GM19351 (cell line): ENCODE results near the gene CTSF.
"Not testable (repeated sequence)": the region's sequence is repeated elsewhere in the genome, so short reads cannot be mapped to it uniquely, and the experiment has no call there.

Experiments
- ATAC-seq: cut with Tn5 transposase; IDR thresholded peaks from one replicate; pipeline ENCODE4 v1.9.1; 2021; ENCODE audit warnings: mild to moderate bottlenecking, moderate library complexity; ENCODE audit not compliant: unreplicated experiment

CTSF gene

DNA sequence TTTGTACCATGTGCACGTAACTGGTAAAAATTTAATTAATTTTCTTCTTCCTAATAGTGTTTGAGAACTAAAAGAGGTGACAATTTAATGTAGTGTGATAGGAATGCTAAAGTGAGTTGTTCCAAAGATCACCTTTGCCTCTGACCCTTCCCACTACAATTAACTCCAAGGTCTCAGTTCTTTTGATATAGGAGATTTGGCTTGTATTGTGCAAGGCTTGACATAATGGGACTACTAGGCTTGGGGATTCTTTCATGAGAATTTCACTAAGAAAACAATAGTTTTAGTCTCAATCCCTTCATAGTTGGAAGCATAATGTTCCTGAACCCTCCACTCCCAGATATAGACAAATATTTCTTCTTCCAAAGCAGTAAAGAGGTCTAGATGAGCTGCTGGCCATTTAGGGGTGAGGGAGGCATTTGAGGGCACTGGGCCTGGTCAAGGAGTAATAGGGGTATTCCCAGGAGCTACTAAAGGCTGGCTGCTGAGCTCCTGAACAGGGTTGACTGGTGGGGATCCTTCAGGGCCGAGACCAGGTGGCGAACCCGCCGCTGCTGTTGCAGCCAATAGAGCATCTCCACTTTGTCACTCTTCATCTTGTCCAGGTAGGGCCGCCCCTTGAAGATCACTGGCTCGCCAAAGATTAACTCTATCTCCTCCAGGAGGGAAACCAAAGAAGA, 21.7 kb upstream of the CTSF start:
- no peak for ATAC-seq

DNA sequence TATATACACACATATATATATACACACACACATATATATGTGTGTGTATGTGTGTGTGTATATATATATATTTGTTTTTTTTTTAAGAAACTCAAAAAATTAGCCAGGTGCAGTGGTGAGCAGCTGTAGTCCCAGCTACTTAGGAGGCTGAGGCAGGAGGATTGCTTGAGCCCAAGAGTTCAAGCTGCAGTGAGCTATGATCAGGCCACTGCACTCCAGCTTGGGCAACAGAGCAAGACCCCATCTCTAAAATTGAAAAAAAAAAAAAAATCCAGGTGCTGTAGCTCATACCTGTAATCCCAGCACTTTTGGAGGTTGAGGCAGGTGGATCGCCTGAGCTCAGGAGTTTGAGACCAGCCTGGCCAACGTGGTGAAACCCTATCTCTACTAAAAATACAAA, 20.9 kb upstream of the CTSF start:
- not testable (repeated sequence) for ATAC-seq

DNA sequence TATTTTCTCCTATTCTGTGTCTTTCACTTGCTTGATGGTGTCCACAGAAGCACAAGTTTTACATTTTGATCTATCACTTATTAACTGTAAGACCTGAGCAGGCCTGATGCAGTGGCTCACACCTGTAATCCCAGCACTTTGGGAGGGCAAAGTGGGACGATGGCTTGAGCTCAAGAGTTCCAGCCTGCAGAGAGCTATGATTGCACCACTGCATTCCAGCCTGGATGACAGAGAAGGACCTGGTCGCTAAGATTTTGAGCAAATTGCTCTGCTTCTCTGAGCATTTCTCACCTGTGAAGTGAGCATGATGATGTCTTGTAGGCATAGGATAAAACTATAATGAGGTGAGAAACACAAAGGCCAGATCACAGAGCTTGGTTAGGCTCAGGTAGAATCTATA, 17.7 kb upstream of the CTSF start:
- no peak for ATAC-seq

DNA sequence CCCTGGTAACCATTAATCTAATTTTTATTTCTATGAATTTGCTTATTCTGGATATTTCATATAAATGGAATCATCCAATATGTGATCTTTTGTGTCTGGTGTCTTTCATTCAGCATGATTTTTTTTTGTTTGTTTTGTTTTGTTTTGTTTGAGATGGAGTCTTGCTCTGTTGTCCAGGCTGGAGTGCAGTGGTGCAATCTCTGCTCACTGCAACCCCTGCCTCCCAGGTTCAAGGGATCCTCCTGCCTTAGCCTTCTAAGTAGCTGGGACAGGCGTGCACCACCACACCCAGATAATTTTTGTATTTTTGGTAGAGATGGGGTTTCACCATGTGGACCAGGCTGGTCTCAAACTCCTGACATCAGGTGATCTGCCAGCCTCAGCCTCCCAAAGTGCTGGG, 17.0 kb upstream of the CTSF start:
- not testable (repeated sequence) for ATAC-seq

DNA sequence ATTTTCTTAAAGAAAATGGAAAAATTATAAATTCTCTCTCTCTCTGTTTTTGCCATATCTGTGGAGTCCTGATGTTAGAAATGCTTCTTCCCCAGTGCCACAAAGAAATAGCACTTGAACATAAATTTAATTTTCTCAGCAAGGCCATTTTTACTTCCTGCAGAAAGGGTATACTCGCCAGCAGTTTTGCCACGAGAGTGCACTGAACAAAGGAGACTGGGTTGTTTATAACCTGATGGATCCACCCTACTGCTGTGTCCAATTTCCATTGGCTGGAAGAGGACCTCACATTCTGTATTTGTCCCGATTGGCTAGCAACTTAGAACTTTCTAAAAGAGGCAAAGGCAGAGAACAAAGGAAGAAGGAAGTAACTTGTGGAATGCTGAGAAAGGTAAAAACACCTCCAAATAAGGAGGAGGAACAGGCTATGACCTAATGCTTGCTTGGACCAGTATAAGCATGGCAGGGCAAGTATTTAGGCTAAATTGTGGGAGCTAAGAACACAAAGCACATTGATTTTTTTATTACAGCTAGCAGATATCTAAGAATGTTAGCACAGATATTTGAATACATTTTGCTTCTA, 14.2 kb upstream of the CTSF start:
- ATAC-seq: not testable (repeated sequence)

DNA sequence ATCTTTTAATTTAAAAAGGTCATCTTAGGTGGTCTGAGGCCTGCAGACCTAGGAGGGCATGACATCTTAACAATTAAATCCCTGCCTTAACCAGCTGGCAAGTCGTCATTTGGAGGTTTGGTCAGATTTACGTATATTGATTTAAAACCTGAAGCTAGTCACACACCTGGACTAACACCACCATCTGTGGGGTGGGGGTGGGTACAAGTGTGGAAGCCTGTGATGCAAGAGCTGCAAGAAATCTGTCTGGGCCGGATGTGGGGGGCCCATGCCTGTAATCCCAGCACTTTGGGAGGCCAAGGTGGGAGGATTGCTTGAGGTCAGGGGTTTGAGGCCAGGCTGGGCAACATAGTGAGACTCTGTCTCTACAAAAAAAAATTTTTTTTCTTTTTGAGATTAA, 12.9 kb upstream of the CTSF start:
- no peak for ATAC-seq

DNA sequence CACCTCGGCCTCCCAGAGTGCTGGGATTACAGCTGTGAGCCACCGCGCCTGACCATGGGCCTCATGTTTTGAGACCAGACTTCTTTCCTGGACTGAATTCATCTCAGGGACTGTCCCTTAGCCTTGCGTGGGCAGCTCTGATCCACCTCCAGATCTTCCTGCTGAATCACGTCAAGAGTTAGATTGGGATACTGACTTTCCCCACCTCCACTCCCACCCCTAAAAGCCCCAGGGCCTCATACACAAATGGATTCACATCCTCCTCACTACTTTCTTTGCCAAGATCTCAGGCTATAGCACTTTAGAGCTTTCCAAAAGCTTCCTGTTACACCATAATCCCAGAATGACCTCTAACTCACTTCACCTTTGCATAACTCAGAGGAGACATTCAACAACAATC, 12.4 kb upstream of the CTSF start:
- ATAC-seq: no peak

DNA sequence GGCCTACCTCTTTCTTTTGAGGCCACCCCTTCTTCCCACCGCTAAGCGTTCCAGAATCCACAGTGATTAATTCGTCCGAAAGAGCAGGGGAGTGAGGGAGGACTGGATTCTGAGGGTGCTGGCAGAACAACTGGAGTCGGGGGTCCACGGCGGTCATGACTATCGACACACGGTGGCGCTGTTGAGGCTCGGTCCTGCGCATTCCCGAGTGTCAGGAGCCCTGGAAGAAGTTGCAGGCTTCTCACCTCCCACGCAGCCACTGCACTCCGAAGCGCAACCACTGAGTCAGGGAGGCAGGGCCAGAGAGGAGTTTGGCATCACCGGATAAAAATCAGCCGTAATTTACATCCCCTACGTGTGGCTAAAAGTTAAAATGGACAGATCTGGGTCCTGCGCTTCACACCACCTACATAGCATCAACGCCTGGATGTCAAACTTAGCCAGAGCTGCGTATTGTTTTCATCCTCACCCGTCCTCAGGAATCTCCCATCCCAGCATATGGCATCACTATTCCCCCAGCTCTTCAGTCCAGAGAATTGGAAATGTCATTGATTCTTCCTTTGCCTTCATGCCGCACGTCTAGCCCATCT, 10.7 kb upstream of the CTSF start:
- no peak for ATAC-seq

DNA sequence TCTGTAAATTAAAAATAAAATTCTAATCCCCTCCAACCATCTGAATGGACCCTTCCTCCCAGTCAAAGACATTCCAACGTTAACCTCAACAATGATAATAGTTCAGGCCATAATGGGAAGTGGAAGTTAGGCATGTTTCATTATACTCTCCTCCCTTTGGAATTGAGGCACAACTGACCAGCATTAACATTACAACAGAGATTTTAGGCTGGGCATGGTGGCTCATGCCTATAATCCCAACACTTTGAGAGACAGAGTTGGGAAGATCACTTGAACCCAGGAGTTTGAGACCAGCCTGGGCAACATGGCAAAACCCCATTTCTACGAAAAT, 2.4 kb upstream of the CTSF start:
- no peak for ATAC-seq

DNA sequence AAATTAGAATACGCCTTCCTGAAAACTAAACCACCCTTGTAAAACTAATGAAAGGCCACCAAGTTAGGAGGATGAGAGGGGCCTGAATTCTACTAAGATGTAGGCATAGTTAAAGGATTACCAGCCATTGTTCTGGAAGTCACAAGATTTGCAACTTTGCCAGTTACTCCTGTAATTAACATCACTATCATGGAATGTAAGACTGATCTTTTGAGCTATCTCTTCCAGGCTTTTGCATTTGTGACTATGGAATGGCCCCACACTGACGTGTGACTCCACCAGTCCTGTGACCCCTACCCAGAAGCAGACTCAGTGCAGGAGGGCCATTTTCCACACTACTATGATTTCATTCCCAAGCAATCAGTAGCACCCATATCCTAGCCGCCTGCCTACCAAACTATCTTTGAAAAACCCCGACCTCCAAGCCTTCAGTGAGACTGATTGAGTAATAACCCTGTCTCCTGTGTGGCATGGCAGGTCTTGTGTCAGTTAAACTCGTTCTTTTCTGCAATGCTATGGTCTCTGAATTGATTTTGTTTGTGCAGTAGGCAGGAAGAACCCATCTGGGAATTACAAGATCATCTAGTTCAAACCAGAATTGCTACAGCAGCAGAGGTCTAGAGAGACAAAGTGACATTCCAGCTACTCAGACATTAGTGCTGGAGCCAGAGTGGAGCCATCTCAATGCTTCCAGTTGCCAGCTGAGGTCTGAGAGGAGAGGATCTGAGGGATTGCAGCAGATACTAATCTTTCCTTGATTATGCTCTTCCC, 1.9 kb upstream of the CTSF start:
- ATAC-seq: no peak

DNA sequence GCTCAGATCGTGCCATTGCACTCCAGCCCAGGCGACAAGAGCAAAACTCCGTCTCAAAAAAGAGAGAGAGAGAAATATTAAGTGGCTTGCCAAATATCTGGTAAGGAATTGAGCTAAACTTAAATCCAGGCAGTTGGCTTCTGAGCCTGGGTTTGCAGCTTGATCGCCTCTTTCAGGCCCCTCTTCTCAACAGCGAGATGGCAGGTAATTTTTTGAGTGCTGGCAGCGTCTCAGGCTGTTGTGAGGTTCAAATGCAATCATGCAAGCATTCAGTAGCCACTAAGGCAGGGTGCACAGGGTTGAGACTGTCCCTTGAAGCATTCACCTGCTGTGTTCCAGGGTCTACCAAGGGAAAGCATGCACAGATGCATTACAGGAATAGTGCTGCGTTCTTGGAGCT, 670 bp upstream of the CTSF start:
- no peak for ATAC-seq

DNA sequence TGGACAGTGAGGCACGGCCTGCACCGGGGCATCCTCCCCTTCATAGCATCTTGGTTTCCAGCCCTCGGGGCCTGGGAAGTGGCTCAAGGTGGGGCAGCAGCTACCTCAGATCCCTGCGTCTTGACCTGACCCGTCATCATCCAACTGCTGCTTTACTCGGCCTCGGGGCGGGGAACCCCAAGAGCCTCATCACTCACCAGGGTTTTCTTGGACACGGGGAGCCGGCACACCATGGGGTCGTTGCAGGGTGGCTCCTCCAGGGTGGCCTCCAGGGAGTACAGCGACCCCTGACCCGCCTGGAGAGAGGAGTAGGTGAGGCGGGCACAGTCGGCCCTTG, 651 bp downstream of the CTSF start:
- no peak for ATAC-seq

DNA sequence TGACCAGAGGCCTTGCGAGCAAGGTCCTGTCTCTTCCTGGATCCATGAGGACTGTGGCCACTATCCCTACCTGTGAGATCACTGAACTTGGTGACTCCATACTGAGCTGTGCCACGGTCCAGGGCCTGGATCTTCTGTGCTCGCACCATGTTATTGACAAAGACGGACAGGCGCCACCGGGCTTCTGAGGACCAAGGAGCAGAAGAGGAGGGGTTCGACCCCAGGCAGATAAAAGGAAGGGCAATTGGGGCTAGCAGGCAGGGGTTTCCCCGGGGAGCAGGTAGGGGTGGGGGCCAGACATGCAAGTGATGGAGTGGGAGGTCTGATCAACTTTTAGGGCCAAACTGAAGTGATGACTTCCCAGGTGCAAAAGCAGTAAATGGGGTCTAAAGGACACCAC, 2.2 kb downstream of the CTSF start:
- no peak for ATAC-seq

DNA sequence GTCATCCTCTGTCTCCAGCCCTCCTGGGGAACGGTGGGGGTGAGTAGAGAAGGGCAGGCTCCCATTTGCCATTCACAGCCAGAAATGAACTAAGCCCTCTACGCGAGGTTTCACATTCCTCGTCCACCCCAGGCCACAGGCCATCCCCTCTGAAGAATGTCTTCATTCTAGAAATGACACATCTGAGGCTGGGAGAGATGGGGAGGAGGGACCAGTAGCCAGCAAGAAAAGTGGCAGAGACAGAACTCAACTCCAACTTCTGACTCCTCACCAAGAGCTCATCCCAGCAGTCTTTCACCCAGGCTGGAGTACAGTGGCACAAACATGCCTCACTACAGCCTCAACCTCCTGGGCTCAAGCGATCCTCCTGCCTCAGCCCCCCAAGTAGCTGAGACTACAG, 3.4 kb downstream of the CTSF start:
- ATAC-seq: no peak

DNA sequence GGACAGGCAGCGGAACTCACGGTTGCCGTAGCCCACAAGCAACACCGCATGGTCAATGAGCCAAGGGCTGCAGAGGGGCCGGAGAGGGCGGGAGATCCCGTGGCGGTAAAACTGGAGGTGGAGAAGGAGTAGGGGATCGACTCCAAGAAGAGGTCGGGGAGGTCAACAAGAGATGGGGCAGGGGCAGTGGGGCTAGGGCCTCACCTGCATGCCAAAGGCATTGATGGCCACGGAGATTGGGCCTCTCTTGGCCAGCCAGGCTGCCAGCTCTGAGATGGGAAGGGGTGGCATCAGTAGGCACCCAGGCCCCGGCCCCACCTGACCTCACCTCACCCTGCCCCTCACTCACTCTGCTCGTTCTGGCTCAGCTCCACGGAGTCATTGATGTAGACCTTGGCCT, 3.9 kb downstream of the CTSF start:
- ATAC-seq: no peak

DNA sequence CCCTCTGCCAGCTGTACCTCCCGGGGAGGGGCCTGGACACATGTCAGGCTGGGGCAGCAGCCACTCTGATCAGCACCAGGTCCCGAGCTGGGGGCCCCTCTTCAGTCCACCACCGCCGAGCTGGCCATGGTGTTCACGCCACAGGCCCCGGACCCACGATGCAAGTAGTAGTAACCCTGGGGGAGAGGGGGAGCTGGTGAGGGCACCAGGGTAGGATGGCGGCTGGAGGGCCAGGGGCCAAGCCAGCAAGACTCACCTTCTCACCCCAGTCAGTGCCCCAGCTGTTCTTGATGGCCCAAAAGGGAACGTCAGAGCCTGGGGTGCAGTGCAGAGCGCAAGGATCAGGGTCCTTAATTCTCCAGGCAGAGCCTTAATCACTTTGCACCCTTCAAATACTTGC, 4.6 kb downstream of the CTSF start:
- no peak for ATAC-seq

DNA sequence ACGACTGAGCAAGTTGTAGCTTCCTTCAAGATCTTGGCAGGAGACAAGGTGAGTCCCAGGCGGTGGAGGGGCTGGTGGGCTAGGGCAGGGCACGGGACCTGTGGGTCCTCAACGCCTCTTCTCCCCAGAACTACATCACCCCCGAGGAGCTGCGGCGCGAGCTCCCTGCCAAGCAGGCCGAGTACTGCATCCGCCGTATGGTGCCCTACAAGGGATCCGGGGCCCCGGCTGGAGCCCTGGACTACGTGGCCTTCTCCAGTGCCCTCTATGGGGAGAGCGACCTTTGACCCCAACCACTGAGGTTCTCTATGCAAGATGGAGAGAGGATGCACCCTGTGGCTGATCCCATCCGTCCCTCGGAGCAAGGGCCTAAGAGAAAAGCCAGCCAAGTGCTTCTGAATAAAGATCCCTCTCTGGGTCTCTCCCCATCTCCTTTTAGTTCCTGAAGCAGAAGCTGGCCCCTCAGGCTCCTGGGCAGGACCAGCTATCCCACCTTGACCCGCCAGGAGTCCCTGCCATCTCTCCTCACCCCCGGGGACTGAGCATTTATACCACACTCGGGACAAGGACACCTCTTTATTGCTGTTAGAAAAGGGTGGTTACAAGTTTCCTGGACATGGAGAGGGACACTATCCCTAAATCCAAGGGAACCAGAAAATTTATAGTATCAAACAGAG, 5.4 kb downstream of the CTSF start:
- no peak for ATAC-seq

DNA sequence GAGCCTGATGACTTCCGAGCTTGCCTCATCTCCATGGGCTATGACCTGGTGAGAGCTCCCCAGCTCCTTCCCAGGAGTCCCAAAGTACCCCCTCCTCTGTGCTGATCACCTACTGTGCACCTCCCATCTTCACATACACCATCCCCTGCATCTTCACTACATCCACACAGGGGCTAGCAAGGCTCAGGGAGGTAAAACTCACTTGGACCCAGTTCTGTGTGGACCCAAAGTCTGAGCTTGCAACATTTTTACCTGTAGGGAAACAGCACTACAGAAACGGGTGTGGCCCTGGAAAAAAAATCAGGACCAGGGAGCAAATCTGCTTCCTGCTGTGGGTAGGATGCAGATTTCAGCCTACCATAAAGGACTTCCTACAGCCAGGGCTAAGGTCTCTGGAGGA, 6.1 kb downstream of the CTSF start:
- no peak for ATAC-seq

DNA sequence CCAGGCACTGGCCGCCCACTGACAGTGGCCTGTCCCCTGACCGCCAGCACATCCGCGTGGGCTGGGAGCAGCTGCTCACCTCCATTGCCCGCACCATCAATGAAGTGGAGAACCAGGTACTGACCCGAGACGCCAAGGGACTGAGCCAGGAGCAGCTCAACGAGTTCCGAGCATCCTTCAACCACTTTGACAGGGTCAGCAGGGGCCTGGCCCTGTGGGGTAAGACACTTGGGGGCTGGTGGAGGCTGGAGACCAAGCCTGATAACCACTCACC, 6.5 kb downstream of the CTSF start:
- ATAC-seq: no peak

DNA sequence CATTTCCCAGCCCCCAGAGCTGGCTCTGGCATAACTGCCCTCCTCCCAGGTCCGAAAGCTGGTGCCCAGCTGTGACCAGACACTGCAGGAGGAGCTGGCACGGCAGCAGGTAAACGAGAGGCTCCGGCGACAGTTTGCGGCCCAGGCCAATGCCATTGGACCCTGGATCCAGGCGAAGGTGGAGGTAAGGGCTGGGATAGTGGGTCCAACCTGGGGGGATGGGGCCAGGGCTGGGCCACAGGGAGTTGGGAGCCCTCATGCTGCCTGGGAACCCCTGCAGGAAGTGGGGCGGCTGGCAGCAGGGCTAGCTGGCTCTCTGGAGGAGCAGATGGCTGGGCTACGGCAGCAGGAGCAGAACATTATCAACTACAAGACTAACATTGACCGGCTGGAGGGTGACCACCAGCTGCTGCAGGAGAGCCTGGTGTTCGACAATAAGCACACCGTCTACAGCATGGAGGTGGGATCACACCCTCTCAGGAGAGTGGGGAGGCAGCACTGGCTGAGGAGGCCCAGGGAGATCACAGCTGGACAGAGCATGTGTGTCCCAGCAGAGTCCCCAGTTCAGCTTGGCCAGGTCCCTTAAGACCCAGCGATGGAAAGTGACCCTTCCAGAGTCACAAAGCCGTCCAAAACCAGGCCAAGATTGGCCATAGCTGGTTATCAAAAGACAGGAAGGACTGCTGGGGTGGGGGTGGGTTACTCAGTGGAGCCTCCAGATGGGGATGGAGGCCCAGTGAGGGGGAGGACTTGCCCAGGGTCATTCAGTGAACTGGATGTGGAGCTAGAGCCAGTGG, 7.0 kb downstream of the CTSF start:
- ATAC-seq: no peak
